HepG2 (cell line): ENCODE results near the gene ATP13A4. TPM values are rescaled to one million over a fixed set of nuclear protein-coding genes. Genes with fewer than 3 reads are reported as not detected.

Experiments used
- ATAC-seq: fragments of 200-7000 bp; cut with Tn5 transposase; 3 replicates; pipeline ENCODE4 v1.9.1; 2020; ENCODE audit warnings: mild to moderate bottlenecking, moderate library complexity
- Bru-seq: library from RNA; stranded (reverse); fragments of 400-500 nt; gene quantifications from one replicate; lab custom pipeline; 2021; lab: Mats Ljungman, UMichigan
- BruChase-seq, 2 experiments: library from RNA; stranded (reverse); fragments of 400-500 nt; gene quantifications; one replicate each; lab custom pipeline; 2021; lab: Mats Ljungman, UMichigan
- BruUV-seq: library from RNA; stranded (reverse); fragments of 400-500 nt; replicated peaks from 2 replicates; lab custom pipeline; 2021; lab: Mats Ljungman, UMichigan
- CTCF ChIA-PET: fragments of 300-600 bp; formaldehyde crosslinking; extraction: SDS; loops from one replicate; lab custom pipeline; 2021; ENCODE audit warnings: low total read pairs, inconsistent platforms, low intra/inter-chr PET ratio; lab: Yijun Ruan, JAX
- POLR2A ChIA-PET: fragments of 350-600 bp; sonication (Branson Sonifier 250); formaldehyde crosslinking; loops from one replicate; lab custom pipeline; 2020; ENCODE audit warnings: antibody characterized with exemption, inconsistent platforms; lab: Yijun Ruan, JAX
- DNase-seq: peaks from one replicate; pipeline ENCODE4 v3.0.0-alpha.2; 2015; ENCODE audit warnings: low spot score
- FAIRE-seq: peaks from 3 replicates; lab custom pipeline; 2011; peaks lifted over from hg19 to GRCh38; lab: Jason Lieb, UNC
- H2AFZ ChIP-seq: one replicate; pipeline ENCODE4 v1.6.1; 2011; ENCODE audit warnings: low read length, inconsistent platforms
- H3K27ac ChIP-seq: fragments of 300-600 bp; 3 replicates; pipeline ENCODE4 v1.8.0; 2011; ENCODE audit warnings: mixed run types, mild to moderate bottlenecking, mixed read lengths, low read length, inconsistent platforms; ENCODE audit not compliant: insufficient read depth; ENCODE audit errors: extremely low read length
- H3K27me3 ChIP-seq, 2 experiments: fragments of 200-600 bp in 1 of 2; 2 replicates in 1 of 2; 3 replicates in 1 of 2; pipeline versions ENCODE4 v1.6.0 to v1.8.0; 2011; ENCODE audit warnings: low read length in 2 of 2, mild to moderate bottlenecking in 2 of 2, moderate library complexity in 2 of 2, inconsistent platforms in 1 of 2; ENCODE audit not compliant: insufficient read depth in 2 of 2, control insufficient read depth in 1 of 2
- H3K36me3 ChIP-seq, 2 experiments: fragments of 200-600 bp in 1 of 2; replicated peaks in 1 of 2; 2 replicates in 1 of 2; 3 replicates in 1 of 2; pipeline versions ENCODE4 v1.5.1 to v1.8.0; 2011; ENCODE audit warnings: low read length in 2 of 2, inconsistent platforms in 1 of 2; ENCODE audit not compliant: insufficient read depth in 2 of 2, control insufficient read depth in 1 of 2
- H3K4me1 ChIP-seq: 2 replicates; pipeline ENCODE4 v1.5.1; 2012; ENCODE audit warnings: low read length, inconsistent platforms; ENCODE audit not compliant: insufficient read depth
- H3K4me2 ChIP-seq: 2 replicates; pipeline ENCODE4 v1.6.0; 2011; ENCODE audit warnings: low read depth, low read length, inconsistent platforms
- H3K4me3 ChIP-seq, 3 experiments: fragments of 200-600 bp in 1 of 3; sonication (generic), shearing (Covaris generic) in 1 of 3; replicated peaks in 1 of 3; 2 replicates each; pipeline ENCODE4 v1.5.1; 2011 to 2016; ENCODE audit warnings: low read length in 3 of 3, inconsistent platforms in 2 of 3, low read depth in 2 of 3, mild to moderate bottlenecking in 2 of 3, control low read depth in 1 of 3, mixed read lengths in 1 of 3; ENCODE audit not compliant: insufficient read depth in 1 of 3
- H3K79me2 ChIP-seq: one replicate; pipeline ENCODE4 v1.6.1; 2011; ENCODE audit warnings: low read length, inconsistent platforms; ENCODE audit not compliant: insufficient read depth
- H3K9ac ChIP-seq: 2 replicates; pipeline ENCODE4 v1.6.0; 2011; ENCODE audit warnings: mild to moderate bottlenecking, low read depth, low read length, inconsistent platforms; ENCODE audit not compliant: insufficient read depth
- H3K9me3 ChIP-seq: 2 replicates; pipeline ENCODE4 v1.5.1; 2012; ENCODE audit warnings: mild to moderate bottlenecking, low read length
- H4K20me1 ChIP-seq: 2 replicates; pipeline ENCODE4 v1.6.0; 2011; ENCODE audit warnings: inconsistent platforms, mild to moderate bottlenecking, low read length, moderate library complexity; ENCODE audit not compliant: insufficient read depth
- IKZF5 ChIP-seq: IDR thresholded peaks from 2 replicates; pipeline ENCODE4 v1.6.1; 2018; ENCODE audit warnings: missing genetic modification reagents, mild to moderate bottlenecking, missing compliant biosample characterization
- ZNF24 ChIP-seq: fragments of 450-650 bp; IDR thresholded peaks from 2 replicates; pipeline ENCODE4 v1.6.1; 2017; ENCODE audit warnings: antibody characterized with exemption, mild to moderate bottlenecking
- ZNF354B ChIP-seq: sonication (generic); formaldehyde crosslinking; IDR thresholded peaks from 2 replicates; pipeline ENCODE4 v1.8.0; 2022; ENCODE audit warnings: mild to moderate bottlenecking, missing genetic modification reagents
- ZNF891 ChIP-seq: sonication (generic); formaldehyde crosslinking; IDR thresholded peaks from 2 replicates; pipeline ENCODE4 v1.5.0; 2020; ENCODE audit warnings: mild to moderate bottlenecking, missing genetic modification reagents
- WGBS: methylation state at CpG from one replicate; pipeline ENCODE4 v1.1.6; 2017; ENCODE audit warnings: low lambda C conversion rate; 5-methylcytosine and 5-hydroxymethylcytosine counted together
- in situ Hi-C: cut with HindIII; loops from 2 replicates; pipeline ENCODE4 v1.10.0; 2017; ENCODE audit warnings: low pct_unique_long_range_greater_than_20kb; ENCODE audit not compliant: extremely low pct_ligation_motif_present
- intact Hi-C: fragments of 100-400 bp; cut with micrococcal nuclease; formaldehyde crosslinking; loops from one replicate; pipeline ENCODE4 v1.10.0; 2022; ENCODE audit not compliant: unreplicated experiment
- long read RNA-seq, 2 experiments: library from RNA in 1 of 2; library from polyadenylated mRNA in 1 of 2; stranded (forward) in 1 of 2; unstranded in 1 of 2; transcript quantifications; one replicate each; pipeline ENCODE4 v2.0.0, GENCODE V29; 2019 to 2022
- polyA minus RNA-seq, 3 experiments: library from RNA; depleted of rRNA, polyadenylated mRNA; stranded (reverse); fragments of >200 nt; gene quantifications; 2 replicates each; pipeline ENCODE4 v1.2.3, GENCODE V29; 2011; ENCODE audit warnings: low replicate concordance in 1 of 3
- polyA plus RNA-seq, 8 experiments: library from polyadenylated mRNA; depleted of rRNA in 3 of 8; stranded (reverse) in 7 of 8; unstranded in 1 of 8; fragments of >200 nt; fragmentation: Illumina TruSeq in 4 of 8; extraction: Trizol in 4 of 8; gene quantifications; 2 replicates each; pipeline versions ENCODE4 v1.2.1 to v1.2.3, GENCODE V29; 2011 to 2016; ENCODE audit warnings: low read depth in 4 of 8, missing spikeins in 1 of 8, mixed read lengths in 1 of 8; ENCODE audit not compliant: insufficient read depth in 1 of 8
- total RNA-seq, 5 experiments: library from RNA; depleted of rRNA; stranded (reverse); fragments of >200 nt; fragmentation: Illumina TruSeq; extraction: Trizol; gene quantifications; 2 replicates each; pipeline ENCODE4 v1.2.3, GENCODE V29; 2016; ENCODE audit warnings: low read depth in 1 of 5

Gene ATP13A4
- total RNA-seq (2016; rRNA removed; fragmentation: Illumina TruSeq; extraction: Trizol) (0.07 TPM in 1 of 2 replicates, not detected in the other), polyA plus RNA-seq (2011; rRNA removed) (0.01 and 0.07 TPM in 2 replicates), polyA minus RNA-seq (2011; rRNA and poly(A)+ RNA removed; ENCODE audit: low replicate concordance) (0.20 TPM in 1 of 2 replicates, not detected in the other), Bru-seq, nascent RNA (percentile 16 among the genes with signal in this experiment), BruChase-seq, experiment 1, labeled RNA remaining after a 6-hour chase (percentile 10 among the genes with signal in this experiment), BruChase-seq, experiment 2, labeled RNA remaining after a 2-hour chase (percentile 14 among the genes with signal in this experiment)
- not detected in 2 replicates for total RNA-seq (2016; cell fraction: cytosol; rRNA removed; fragmentation: Illumina TruSeq; extraction: Trizol; ENCODE audit: low read depth)
- 0.30 TPM in 1 of 2 replicates, not detected in the other for total RNA-seq (2016; cell fraction: insoluble cytoplasmic fraction; rRNA removed; fragmentation: Illumina TruSeq; extraction: Trizol)
- not detected in 2 replicates for total RNA-seq (2016; cell fraction: membrane; rRNA removed; fragmentation: Illumina TruSeq; extraction: Trizol)
- total RNA-seq (2016; cell fraction: nucleus; rRNA removed; fragmentation: Illumina TruSeq; extraction: Trizol), result 0.38 and 0.53 TPM in 2 replicates
- polyA plus RNA-seq (2011; cell fraction: cytosol; rRNA removed), result 0.04 TPM in 2 replicates
- polyA plus RNA-seq (2011; cell fraction: nucleus; rRNA removed), result 0.43 and 0.45 TPM in 2 replicates
- 0.11 and 0.17 TPM in 2 replicates for polyA plus RNA-seq (2012)
- not detected in 2 replicates for polyA plus RNA-seq (2016; cell fraction: cytosol; fragmentation: Illumina TruSeq; extraction: Trizol; ENCODE audit: low read depth)
- not detected in 2 replicates for polyA plus RNA-seq (2016; cell fraction: insoluble cytoplasmic fraction; fragmentation: Illumina TruSeq; extraction: Trizol; ENCODE audit: low read depth)
- polyA plus RNA-seq (2016; cell fraction: membrane; fragmentation: Illumina TruSeq; extraction: Trizol; ENCODE audit: low read depth), result not detected in 2 replicates
- not detected in 2 replicates for polyA plus RNA-seq (2016; cell fraction: nucleus; fragmentation: Illumina TruSeq; extraction: Trizol; ENCODE audit: insufficient read depth, low read depth)
- polyA minus RNA-seq (2011; cell fraction: cytosol; rRNA and poly(A)+ RNA removed), result not detected in 2 replicates
- polyA minus RNA-seq (2011; cell fraction: nucleus; rRNA and poly(A)+ RNA removed), result 0.90 and 1.9 TPM in 2 replicates
- long read RNA-seq, experiment 1, result 0 reads
- long read RNA-seq, experiment 2, result 0 reads

GRCh38 chr3:193554811-193555210 is at the start of gene ATP13A4:
ATP13A4 (minus strand) TSS chr3:193554895; CDS start chr3:193554799, 96 bp downstream.
- intact Hi-C loops, result no loop called here

More at GRCh38 chr3:193554811-193555210, at the start of gene ATP13A4:
- no peak within 1 kb of the TSS for H2AFZ ChIP-seq
- no peak within 1 kb of the TSS for H3K9ac ChIP-seq
- WGBS, result 20% methylated on average over 9 of the region's 9 CpGs
- ChIA-PET CTCF (no interaction called here), POLR2A (no interaction called here)
- H3K27ac ChIP-seq, result no peak within 1 kb of the TSS
- H3K4me1 ChIP-seq, result no peaks in the 10 kb centered on the region
- ATAC-seq (no peak), FAIRE-seq (no peak), DNase-seq (no peak)
- no peak within 1 kb of the TSS for H3K4me2 ChIP-seq
- no peaks in the 10 kb centered on the region for H3K9me3 ChIP-seq
- no peaks in the 10 kb centered on the region for H4K20me1 ChIP-seq
- H3K27me3 ChIP-seq, result peaks cover 1 to 3% of the 10 kb centered on the region in 2 experiments; a peak in 1 of 5 replicates
- H3K4me3 ChIP-seq, result no peak within 1 kb of the TSS
- no TSS peak for BruUV-seq
- H3K36me3 ChIP-seq, result no peaks in the 10 kb centered on the region
- H3K79me2 ChIP-seq, result no peaks in the 10 kb centered on the region
- no peak for TF ChIP-seq ZNF24
- TF ChIP-seq IKZF5 (CRISPR knock-in tag), result no peak
- TF ChIP-seq ZNF354B, result no peak
- TF ChIP-seq ZNF891, result no peak
- in situ Hi-C loops, result loop anchor here (25.0 kb wide), 2 partner anchors 518 to 993 kb away; no protein-coding TSS in a partner anchor
